Activated CD4-positive, alpha-beta T cell treated with anti-CD3 and anti-CD28 coated beads, Interleukin-10, Interleukin-2, amounts not matched to agents 100 ng/mL and 50 ng/mL, durations not matched to agents 16 hours and 8 hours (primary cell): ENCODE results near the gene ADAMTS12.

Source experiments
- DNase-seq: peaks from one replicate; pipeline ENCODE4 v3.0.0-alpha.2; 2020

Gene ADAMTS12

GRCh38 chr5:33842456-33842855 lies 49.3 kb downstream of the ADAMTS12 start:
- DNase-seq: no peak

GRCh38 chr5:33841891-33842290 lies 49.9 kb downstream of the ADAMTS12 start:
- no peak for DNase-seq

- peak; percentile 70 for DNase-seq
Observed at GRCh38 chr5:33840927-33841547, 50.8 kb downstream of the ADAMTS12 start.

GRCh38 chr5:33837301-33837700 lies 54.5 kb downstream of the ADAMTS12 start:
- DNase-seq: no peak

GRCh38 chr5:33834334-33834733 lies 57.5 kb downstream of the ADAMTS12 start:
- DNase-seq: no peak

- DNase-seq: no peak
Observed at GRCh38 chr5:33833237-33833575, 58.6 kb downstream of the ADAMTS12 start.

GRCh38 chr5:33832404-33833236 lies 59.2 kb downstream of the ADAMTS12 start:
- DNase-seq: no peak

- no peak for DNase-seq
Observed at GRCh38 chr5:33831041-33831440, 60.7 kb downstream of the ADAMTS12 start.

GRCh38 chr5:33829430-33829829 lies 62.4 kb downstream of the ADAMTS12 start:
- no peak for DNase-seq

- no peak for DNase-seq
Observed at GRCh38 chr5:33828626-33829308, 63.0 kb downstream of the ADAMTS12 start.

- DNase-seq: no peak
Observed at GRCh38 chr5:33827885-33828284, 63.9 kb downstream of the ADAMTS12 start.

GRCh38 chr5:33827018-33827707 lies 64.6 kb downstream of the ADAMTS12 start:
- no peak for DNase-seq

GRCh38 chr5:33824516-33825195 lies 67.1 kb downstream of the ADAMTS12 start:
- no peak for DNase-seq

- no peak for DNase-seq
Observed at GRCh38 chr5:33817301-33817700, 74.5 kb downstream of the ADAMTS12 start.

- DNase-seq: no peak
Observed at GRCh38 chr5:33816791-33817190, 75.0 kb downstream of the ADAMTS12 start.

GRCh38 chr5:33812746-33813145 lies 79.0 kb downstream of the ADAMTS12 start:
- DNase-seq: no peak

- DNase-seq: no peak
Observed at GRCh38 chr5:33810491-33811120, 81.2 kb downstream of the ADAMTS12 start.

GRCh38 chr5:33809936-33810335 lies 81.9 kb downstream of the ADAMTS12 start:
- DNase-seq: no peak

GRCh38 chr5:33808699-33809098 lies 83.1 kb downstream of the ADAMTS12 start:
- DNase-seq: no peak

GRCh38 chr5:33807771-33808170 lies 84.0 kb downstream of the ADAMTS12 start:
- no peak for DNase-seq

- no peak for DNase-seq
Observed at GRCh38 chr5:33806738-33807442, 84.9 kb downstream of the ADAMTS12 start.

- no peak for DNase-seq
Observed at GRCh38 chr5:33801292-33801691, 90.5 kb downstream of the ADAMTS12 start.
